ENCODE measurements around the gene DSC2.
"Not testable (repeated sequence)": the region's sequence is repeated elsewhere in the genome, so short reads cannot be mapped to it uniquely, and the experiment has no call there.

Gene DSC2

DNA sequence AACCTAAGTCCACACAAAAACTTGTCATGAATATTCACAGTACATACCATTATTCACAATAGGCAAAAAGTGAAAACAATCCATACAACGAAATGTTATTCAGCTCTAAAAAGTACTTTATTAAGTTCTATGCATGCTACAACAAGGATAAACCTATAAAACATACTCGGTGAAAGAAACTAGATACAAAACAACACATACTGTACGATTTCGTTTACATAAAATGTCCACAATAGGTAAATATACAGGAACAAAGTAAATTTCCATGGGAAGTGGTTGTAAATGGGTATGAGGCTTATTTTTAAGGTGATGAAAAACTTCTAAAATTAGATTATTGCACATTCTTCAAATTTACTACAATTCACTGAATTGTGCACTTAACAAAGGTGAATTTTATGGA lies 67.7 kb downstream of the DSC2 start:
- no peaks in the 10 kb centered on the region for H3K79me2 ChIP-seq (ENCODE audit: low read length)
- H3K36me3 ChIP-seq (replicated peaks; ENCODE audit: low read depth, low read length) = no peaks in the 10 kb centered on the region
- peak overlapping the region; percentile 25 for H2AFZ ChIP-seq (ENCODE audit: low read depth, low read length)
- H3K9me3 ChIP-seq (ENCODE audit: insufficient read depth, low read length) = no peaks in the 10 kb centered on the region
- TF ChIP-seq, protein P1, sequence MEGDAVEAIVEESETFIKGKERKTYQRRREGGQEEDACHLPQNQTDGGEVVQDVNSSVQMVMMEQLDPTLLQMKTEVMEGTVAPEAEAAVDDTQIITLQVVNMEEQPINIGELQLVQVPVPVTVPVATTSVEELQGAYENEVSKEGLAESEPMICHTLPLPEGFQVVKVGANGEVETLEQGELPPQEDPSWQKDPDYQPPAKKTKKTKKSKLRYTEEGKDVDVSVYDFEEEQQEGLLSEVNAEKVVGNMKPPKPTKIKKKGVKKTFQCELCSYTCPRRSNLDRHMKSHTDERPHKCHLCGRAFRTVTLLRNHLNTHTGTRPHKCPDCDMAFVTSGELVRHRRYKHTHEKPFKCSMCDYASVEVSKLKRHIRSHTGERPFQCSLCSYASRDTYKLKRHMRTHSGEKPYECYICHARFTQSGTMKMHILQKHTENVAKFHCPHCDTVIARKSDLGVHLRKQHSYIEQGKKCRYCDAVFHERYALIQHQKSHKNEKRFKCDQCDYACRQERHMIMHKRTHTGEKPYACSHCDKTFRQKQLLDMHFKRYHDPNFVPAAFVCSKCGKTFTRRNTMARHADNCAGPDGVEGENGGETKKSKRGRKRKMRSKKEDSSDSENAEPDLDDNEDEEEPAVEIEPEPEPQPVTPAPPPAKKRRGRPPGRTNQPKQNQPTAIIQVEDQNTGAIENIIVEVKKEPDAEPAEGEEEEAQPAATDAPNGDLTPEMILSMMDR (IDR thresholded peaks at IDR 0.05; ENCODE audit: low read depth, low read length) = no peak
- no peak for TF ChIP-seq EZH2phosphoT487 (IDR thresholded peaks at IDR 0.05; ENCODE audit: low read depth)
- no peaks in the 10 kb centered on the region for H4K20me1 ChIP-seq (ENCODE audit: insufficient read depth, low read length)
- H3K27me3 ChIP-seq (ENCODE audit: low read depth, low read length) = no peaks in the 10 kb centered on the region
- H3K4me3 ChIP-seq (ENCODE audit: low read length) = no peak overlapping the region
- H3K4me1 ChIP-seq (ENCODE audit: low read length) = no peaks in the 10 kb centered on the region
- H3K9ac ChIP-seq (ENCODE audit: low read length) = no peak overlapping the region
- H3K27ac ChIP-seq (ENCODE audit: low read length) = no peak overlapping the region
- H3K4me2 ChIP-seq (ENCODE audit: low read length) = no peak overlapping the region

DNA sequence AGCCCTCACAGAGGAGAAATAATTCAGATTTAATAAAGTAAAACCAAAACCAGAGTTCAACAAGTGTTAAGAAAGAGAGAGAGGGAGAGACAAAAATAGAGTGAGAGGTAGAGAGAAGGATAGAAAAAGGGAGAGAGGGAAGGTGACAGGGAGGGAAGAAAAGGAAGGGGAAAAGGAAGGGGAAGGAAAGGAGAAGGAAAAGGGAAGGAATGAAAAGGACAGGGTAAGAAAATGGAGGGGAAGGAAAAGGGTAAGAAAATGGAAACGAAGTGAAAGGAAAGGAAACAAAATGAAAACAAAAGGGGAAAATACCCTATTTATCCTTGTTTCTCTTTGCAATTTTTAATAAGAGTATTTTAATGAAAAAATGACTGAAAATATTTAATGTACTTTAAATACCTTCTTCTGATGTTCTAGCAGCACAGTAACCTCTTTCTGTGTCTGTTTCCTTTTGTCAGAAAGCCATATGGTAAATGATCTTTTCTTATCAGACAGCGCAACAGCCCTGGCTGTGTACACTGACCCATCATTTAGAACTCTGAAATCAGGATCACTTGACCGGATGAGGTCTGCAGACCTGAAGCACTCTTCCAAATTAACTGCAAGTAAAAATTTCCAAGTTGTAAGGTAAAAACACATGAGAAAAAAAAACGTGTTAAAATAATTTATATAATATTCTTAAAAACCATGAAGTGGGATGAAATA lies 71.5 kb downstream of the DSC2 start:
- no peak overlapping the region for H3K4me2 ChIP-seq (ENCODE audit: low read length)
- H3K9me3 ChIP-seq (ENCODE audit: insufficient read depth, low read length) = no peaks in the 10 kb centered on the region
- H3K4me3 ChIP-seq (ENCODE audit: low read length) = no peak overlapping the region
- no peaks in the 10 kb centered on the region for H3K27me3 ChIP-seq (ENCODE audit: low read depth, low read length)
- no peak overlapping the region for H3K27ac ChIP-seq (ENCODE audit: low read length)
- no peaks in the 10 kb centered on the region for H3K36me3 ChIP-seq (replicated peaks; ENCODE audit: low read depth, low read length)
- H2AFZ ChIP-seq (ENCODE audit: low read depth, low read length) = no peak overlapping the region
- no peaks in the 10 kb centered on the region for H3K79me2 ChIP-seq (ENCODE audit: low read length)
- no peaks in the 10 kb centered on the region for H4K20me1 ChIP-seq (ENCODE audit: insufficient read depth, low read length)
- TF ChIP-seq, protein P1 (IDR thresholded peaks at IDR 0.05; ENCODE audit: low read depth, low read length) = no peak
- TF ChIP-seq EZH2phosphoT487 (IDR thresholded peaks at IDR 0.05; ENCODE audit: low read depth) = no peak
- no peak overlapping the region for H3K9ac ChIP-seq (ENCODE audit: low read length)
- no peaks in the 10 kb centered on the region for H3K4me1 ChIP-seq (ENCODE audit: low read length)

DNA sequence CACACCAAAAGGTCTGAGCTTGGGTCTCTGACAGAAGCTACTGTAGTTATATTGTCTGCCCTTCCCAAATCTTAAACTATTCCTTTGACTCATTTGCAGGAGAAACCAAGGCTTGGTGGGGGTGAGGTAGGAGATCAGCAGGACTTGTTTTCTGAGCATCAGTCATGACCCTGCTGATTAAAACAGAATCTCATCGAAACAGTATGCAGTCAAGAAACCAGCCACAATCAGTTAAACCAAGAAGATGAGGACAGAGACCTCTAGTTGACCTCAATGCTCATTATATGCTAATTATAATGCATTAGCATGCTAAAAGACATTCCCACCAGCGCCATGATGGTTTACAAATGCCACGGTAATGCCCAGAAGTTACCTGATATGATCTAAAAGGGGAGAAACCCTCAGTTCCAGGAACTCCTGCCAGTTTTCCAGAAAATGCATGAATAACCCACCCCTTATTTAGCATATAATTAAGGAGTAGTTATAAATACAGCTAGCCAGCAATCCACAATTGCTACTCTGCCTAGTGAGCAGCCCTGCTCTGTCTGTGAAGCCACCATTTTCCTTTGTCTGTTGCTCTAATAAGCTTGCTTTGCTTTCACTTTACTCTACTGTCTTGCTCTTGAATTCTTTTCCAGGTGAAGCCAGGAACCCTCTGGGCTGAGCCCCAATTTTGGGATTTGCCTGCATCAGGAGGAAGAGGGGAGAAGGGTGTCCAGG lies 86.3 kb downstream of the DSC2 start:
- Histone ChIP-seq H3K4me2 (ENCODE audit: low read length) (no peak overlapping the region), H2AFZ (ENCODE audit: low read depth, low read length) (no peak overlapping the region)

DNA sequence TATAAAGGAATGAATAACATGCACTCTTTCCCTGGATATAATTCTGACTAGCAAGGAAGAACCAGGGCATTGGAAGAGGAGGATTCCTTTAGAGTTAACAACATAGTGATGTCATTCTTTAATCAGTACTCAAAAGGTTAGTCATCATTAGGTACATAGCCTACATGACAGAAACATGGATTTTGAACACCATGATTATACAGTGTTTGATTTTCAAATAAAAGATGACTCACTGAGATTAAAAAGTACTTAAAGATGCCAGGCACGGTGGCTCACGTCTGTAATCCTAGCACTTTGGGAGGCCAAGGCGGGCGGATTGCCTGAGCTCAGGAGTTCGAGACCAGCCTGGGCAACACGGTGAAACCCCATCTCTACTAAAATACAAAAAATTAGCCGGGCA lies 90.8 kb downstream of the DSC2 start:
- not testable (repeated sequence) for H3K9me3 ChIP-seq (ENCODE audit: insufficient read depth, low read length); H3K4me3 ChIP-seq (ENCODE audit: low read length); H3K27me3 ChIP-seq (ENCODE audit: low read depth, low read length); H3K36me3 ChIP-seq (replicated peaks; ENCODE audit: low read depth, low read length); H3K4me1 ChIP-seq (ENCODE audit: low read length); H3K9ac ChIP-seq (ENCODE audit: low read length); H3K4me2 ChIP-seq (ENCODE audit: low read length); H3K27ac ChIP-seq (ENCODE audit: low read length); H4K20me1 ChIP-seq (ENCODE audit: insufficient read depth, low read length); H3K79me2 ChIP-seq (ENCODE audit: low read length); H2AFZ ChIP-seq (ENCODE audit: low read depth, low read length)

More for the DNA sequence above, 86.3 kb downstream of the DSC2 start:
- H3K36me3 ChIP-seq (replicated peaks; ENCODE audit: low read depth, low read length) = no peaks in the 10 kb centered on the region
- H3K27me3 ChIP-seq (ENCODE audit: low read depth, low read length) = no peaks in the 10 kb centered on the region; the same call in 1 of the 2 replicates
- no peaks in the 10 kb centered on the region for H3K4me1 ChIP-seq (ENCODE audit: low read length)
- H3K9me3 ChIP-seq (ENCODE audit: insufficient read depth, low read length) = no peaks in the 10 kb centered on the region
- H4K20me1 ChIP-seq (ENCODE audit: insufficient read depth, low read length) = no peaks in the 10 kb centered on the region
- no peak overlapping the region for H3K27ac ChIP-seq (ENCODE audit: low read length)
- TF ChIP-seq EZH2phosphoT487 (IDR thresholded peaks at IDR 0.05; ENCODE audit: low read depth) = no peak
- TF ChIP-seq, protein P1 (IDR thresholded peaks at IDR 0.05; ENCODE audit: low read depth, low read length) = no peak
- no peak overlapping the region for H3K4me3 ChIP-seq (ENCODE audit: low read length)
- no peak overlapping the region for H3K9ac ChIP-seq (ENCODE audit: low read length)
- H3K79me2 ChIP-seq (ENCODE audit: low read length) = no peaks in the 10 kb centered on the region

Data from OCI-LY3 (cell line).